ELF-1 (cell line): ENCODE data around the gene CELSR1.
"Not testable (repeated sequence)": the region's sequence is repeated elsewhere in the genome, so short reads cannot be mapped to it uniquely, and the experiment has no call there.

Experiments used
- DNase-seq: peaks from one replicate; pipeline ENCODE4 v3.0.0-alpha.2; 2016; ENCODE audit warnings: low read depth, low spot score

CELSR1 gene

GRCh38 chr22:46329616-46330015 lies 207.8 kb downstream of the CELSR1 start:
- DNase-seq = no peak

- DNase-seq = no peak
Observed at GRCh38 chr22:46328797-46329196, 208.6 kb downstream of the CELSR1 start.

- DNase-seq = no peak
Observed at GRCh38 chr22:46327691-46328465, 209.5 kb downstream of the CELSR1 start.

GRCh38 chr22:46326066-46326680 lies 211.2 kb downstream of the CELSR1 start:
- DNase-seq = no peak

- DNase-seq = no peak
Observed at GRCh38 chr22:46323162-46323561, 214.3 kb downstream of the CELSR1 start.

GRCh38 chr22:46322711-46323110 lies 214.7 kb downstream of the CELSR1 start:
- no peak for DNase-seq

GRCh38 chr22:46320716-46321386 lies 216.6 kb downstream of the CELSR1 start:
- DNase-seq = no peak

- DNase-seq = no peak
Observed at GRCh38 chr22:46320166-46320710, 217.2 kb downstream of the CELSR1 start.

GRCh38 chr22:46319319-46319718 lies 218.1 kb downstream of the CELSR1 start:
- no peak for DNase-seq

GRCh38 chr22:46318576-46318975 lies 218.8 kb downstream of the CELSR1 start:
- DNase-seq = no peak

GRCh38 chr22:46317646-46318045 lies 219.8 kb downstream of the CELSR1 start:
- no peak for DNase-seq

- DNase-seq = no peak
Observed at GRCh38 chr22:46315976-46316375, 221.4 kb downstream of the CELSR1 start.

GRCh38 chr22:46312848-46313247 lies 224.6 kb downstream of the CELSR1 start:
- DNase-seq = not testable (repeated sequence)

GRCh38 chr22:46312056-46312455 lies 225.4 kb downstream of the CELSR1 start:
- DNase-seq = no peak
